Stimulated activated CD8-positive, alpha-beta memory T cell treated with anti-CD3 and anti-CD28 coated beads, Interleukin-15, amount 100 ng/mL, for 48 hours (primary cell): ENCODE data around the gene MED13L.

Experiments
- DNase-seq, 2 donors: peaks; one replicate each; pipeline ENCODE4 v3.0.0-alpha.2; 2020; ENCODE audit warnings: low read depth in 2 of 2

MED13L gene

GRCh38 chr12:115943630-115944391, 333.7 kb downstream of the MED13L start:
- DNase-seq: no peak

- DNase-seq: no peak
Measured at GRCh38 chr12:115943310-115943629, 334.2 kb downstream of the MED13L start.

- no peak for DNase-seq
Measured at GRCh38 chr12:115942346-115942745, 335.1 kb downstream of the MED13L start.

GRCh38 chr12:115941362-115941761, 336.1 kb downstream of the MED13L start:
- no peak for DNase-seq

DNA sequence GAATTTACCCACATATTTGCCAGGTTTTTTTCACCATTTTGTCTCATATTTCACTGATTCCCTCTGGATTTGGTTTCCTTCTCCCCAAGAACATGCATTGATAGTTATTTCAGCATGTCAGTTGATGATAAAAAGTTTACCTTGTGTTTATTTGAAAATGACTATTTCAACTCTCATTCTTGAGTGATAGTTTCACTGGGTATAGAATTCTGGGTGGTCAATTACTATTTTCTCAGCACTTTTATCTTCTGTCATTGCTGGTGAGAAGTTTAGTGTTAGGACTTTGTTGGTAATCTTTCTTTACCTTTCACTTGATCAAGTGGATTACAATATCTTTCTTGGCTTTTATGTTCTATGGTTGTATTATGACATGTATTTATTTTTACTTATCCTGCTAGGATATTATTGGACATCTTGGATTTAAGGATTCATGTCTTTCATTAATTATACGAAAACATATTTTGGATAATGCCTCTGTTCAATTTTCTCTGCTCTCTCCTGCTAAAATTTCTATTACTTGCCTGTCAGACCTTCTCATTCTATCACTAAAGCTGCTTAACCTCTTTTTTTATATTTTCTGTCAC, 338.6 kb downstream of the MED13L start:
- no peak for DNase-seq

GRCh38 chr12:115936997-115937916, 340.2 kb downstream of the MED13L start:
- no peak for DNase-seq

DNA sequence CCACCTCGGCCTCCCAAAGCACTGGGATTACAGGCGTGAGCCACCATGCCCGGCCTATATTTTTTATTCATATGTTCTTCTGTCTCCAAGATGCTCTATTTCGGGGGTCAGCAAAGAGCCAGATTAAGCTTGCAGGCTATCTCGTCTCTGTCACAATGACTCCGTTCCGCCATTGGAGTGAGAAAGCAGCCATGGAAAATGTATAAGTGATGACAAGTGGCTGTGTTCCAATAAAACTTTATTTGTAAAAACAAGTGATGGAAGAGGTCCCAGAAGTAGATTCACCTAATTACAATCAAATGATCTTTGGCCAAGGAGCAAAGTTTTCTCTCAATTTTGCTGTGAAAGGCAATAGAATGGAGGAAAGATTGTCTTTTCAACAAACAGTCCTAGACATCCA, 342.6 kb downstream of the MED13L start:
- DNase-seq: no peak

DNA sequence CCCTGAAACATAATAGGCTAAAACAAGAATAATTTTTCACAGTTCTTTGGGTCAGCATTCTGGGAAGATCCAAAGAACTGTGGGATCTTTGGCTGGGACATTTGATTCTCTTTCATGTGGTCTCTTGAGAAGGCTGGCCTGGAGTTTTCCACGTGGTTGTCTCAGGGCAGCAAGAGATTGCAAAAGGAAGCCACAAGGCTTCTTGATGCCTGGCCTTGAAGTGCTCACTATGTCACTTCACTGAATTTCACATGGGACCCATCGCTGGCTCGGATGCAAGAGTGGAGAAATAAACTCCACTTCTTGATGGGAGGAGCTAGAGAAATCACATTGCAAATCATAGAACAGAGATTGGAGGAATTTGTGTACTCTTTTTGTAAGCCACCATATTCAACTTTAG, 343.4 kb downstream of the MED13L start:
- DNase-seq: no peak

DNA sequence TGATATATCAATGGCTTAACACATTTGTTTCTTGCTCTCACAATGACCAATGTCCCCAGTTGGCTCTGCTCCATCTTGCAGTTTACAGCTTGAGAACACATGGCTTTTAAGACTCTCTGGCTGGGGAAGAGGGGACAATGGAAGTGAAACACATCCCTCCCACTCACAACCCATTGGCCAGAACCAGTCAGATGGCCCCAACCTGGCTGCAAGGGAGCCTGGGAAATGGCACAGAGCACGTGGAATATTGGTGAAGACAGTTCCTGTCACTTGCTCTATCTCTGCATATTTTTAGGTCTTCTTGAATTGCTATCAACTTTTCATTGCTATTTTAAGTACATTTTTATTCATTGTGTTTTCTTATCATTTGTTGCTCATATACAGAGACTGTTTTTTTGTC, 345.4 kb downstream of the MED13L start:
- no peak for DNase-seq

- DNase-seq: no peak
Measured at GRCh38 chr12:115930336-115930735, 347.2 kb downstream of the MED13L start.

- no peak for DNase-seq
Measured at GRCh38 chr12:115926037-115926670, 351.3 kb downstream of the MED13L start.

GRCh38 chr12:115923851-115924250, 353.6 kb downstream of the MED13L start:
- no peak for DNase-seq

DNA sequence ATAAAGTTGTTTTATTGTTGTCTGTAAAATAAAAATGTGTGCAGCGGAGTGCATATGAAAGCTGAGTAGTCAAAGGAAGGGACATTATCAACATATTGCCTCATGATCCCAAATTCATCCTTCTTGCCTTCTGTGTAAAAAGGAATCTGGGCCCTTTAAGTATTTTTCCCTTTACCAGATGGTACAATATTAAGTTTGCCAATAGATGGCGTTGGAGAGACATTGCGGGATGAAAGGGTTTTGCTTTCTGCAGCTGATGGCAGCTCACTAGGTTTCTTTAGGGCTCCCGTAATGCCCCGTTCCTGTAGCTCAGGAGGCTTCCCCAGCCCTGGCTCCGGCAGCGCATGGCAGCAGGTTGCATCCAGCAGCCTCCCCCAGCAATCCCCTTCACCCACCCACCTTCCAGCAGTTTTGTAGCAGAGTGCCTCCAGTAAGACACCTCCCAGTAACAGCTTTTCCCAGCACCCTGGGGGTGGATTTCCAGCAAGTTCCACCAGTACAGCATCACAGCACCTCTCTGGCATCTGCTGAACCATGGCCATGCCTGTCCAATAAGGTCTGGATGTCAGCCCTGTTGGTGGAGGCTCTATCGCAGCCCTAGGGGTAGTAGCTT, 354.4 kb downstream of the MED13L start:
- no peak for DNase-seq

- no peak for DNase-seq
Measured at GRCh38 chr12:115920395-115921183, 356.9 kb downstream of the MED13L start.

- DNase-seq: no peak
Measured at GRCh38 chr12:115918763-115919162, 358.7 kb downstream of the MED13L start.

DNA sequence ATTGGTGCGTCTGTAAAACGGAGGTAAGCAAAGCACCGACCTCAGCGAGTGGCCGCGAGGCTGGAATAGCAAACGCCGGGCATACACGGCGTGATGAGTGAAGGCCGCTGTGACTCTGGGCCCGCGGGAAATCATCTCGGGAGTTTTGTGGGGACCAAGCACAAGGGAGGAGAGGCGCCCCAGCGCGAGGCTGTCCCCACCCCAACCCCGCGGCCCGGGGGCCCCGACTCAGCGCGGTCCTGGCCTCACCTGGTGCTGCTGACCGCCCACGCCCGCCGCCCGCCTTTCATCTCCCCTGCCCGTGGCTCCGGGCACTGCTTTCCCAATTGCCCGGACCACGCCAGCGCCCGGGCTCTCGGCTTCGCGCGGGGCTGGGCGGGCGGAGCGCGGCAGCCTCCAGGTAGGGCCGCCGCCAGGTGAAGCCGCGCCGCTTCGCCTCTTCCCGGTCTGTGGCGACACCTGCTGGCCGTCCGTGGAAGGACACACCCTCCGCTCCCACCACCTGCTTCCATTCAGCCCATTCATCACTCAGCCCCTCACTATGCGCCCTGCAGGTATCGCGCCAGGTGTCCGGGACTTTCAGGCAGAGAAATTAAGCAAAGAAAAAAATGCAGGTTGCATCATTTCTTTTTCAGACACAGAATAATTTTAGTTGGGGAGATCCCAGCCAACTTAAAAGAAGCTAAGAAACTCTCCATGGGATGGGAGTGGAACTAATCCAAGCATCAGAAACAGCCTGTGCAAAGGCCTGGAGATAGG, 360.4 kb downstream of the MED13L start:
- peak; percentile 18 to 47 for DNase-seq

DNA sequence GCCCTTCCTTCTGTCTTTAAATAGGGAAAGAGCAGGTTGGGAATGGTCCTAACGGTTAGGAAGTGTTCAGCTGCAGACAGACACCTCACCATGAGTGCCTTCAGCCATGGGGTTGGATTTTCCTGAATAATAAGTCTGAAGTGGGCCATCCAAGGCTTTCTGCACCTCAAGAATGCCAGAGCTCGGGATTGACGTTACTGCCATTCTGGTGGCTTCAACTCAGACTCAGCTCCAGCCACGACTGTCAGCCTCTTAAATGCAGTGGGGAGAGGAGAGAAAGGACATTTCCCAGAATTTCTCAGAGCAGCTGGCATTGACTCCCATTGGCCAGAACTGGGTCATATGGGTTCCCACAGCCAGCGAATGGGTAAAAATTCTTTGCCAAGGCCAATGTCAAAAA, 363.4 kb downstream of the MED13L start:
- DNase-seq: no peak

DNA sequence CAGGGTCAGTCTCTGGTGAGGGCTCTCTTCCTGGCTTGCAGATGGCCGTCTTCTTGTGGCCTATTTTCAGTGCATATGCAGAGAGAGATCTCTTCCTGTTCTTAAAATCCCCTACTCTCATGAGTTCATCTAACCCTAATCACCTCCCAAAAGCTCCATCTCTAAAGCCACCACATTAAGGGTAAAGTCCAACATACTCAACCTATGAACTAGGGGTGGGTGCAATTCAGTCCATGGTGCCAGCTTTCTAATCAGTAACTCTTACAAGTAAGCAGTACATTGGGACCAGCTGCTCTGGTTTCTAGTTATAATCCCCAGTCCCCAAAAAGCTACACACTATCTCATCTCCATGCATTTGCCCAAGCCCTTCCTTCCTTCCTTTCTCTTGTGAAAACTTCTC, 365.1 kb downstream of the MED13L start:
- no peak for DNase-seq

GRCh38 chr12:115911360-115911759, 366.1 kb downstream of the MED13L start:
- DNase-seq: no peak

- no peak for DNase-seq
Measured at GRCh38 chr12:115910057-115910456, 367.4 kb downstream of the MED13L start.
